TTC549 (cell line): ENCODE data around the gene EPHB2.
"Not testable (repeated sequence)": the region's sequence is repeated elsewhere in the genome, so short reads cannot be mapped to it uniquely, and the experiment has no call there.

Experiments
- FAIRE-seq: peaks from 2 replicates; lab custom pipeline; 2012; peaks lifted over from hg19 to GRCh38; lab: Jason Lieb, UNC

The EPHB2 gene

GRCh38 chr1:22691031-22691753 lies 19.4 kb upstream of the EPHB2 start:
- FAIRE-seq, result no peak

GRCh38 chr1:22694172-22694571 lies 16.5 kb upstream of the EPHB2 start:
- no peak for FAIRE-seq

GRCh38 chr1:22696610-22697009 lies 14.0 kb upstream of the EPHB2 start:
- FAIRE-seq, result no peak

- FAIRE-seq, result no peak
Measured at GRCh38 chr1:22697980-22698379, 12.7 kb upstream of the EPHB2 start.

GRCh38 chr1:22699681-22700520 lies 10.7 kb upstream of the EPHB2 start:
- FAIRE-seq, result no peak

GRCh38 chr1:22702296-22703085 lies 8.1 kb upstream of the EPHB2 start:
- FAIRE-seq, result no peak

- FAIRE-seq, result no peak
Measured at GRCh38 chr1:22704440-22705067, 6.1 kb upstream of the EPHB2 start.

GRCh38 chr1:22705586-22705985 lies 5.1 kb upstream of the EPHB2 start:
- FAIRE-seq, result no peak

GRCh38 chr1:22706100-22706499 lies 4.5 kb upstream of the EPHB2 start:
- not testable (repeated sequence) for FAIRE-seq

GRCh38 chr1:22708777-22709176 lies 1.9 kb upstream of the EPHB2 start:
- FAIRE-seq, result no peak

GRCh38 chr1:22709227-22709626 lies 1.4 kb upstream of the EPHB2 start:
- FAIRE-seq, result no peak

- no peak for FAIRE-seq
Measured at GRCh38 chr1:22709891-22710700, 543 bp upstream of the EPHB2 start.

GRCh38 chr1:22711071-22711470 lies 432 bp downstream of the EPHB2 start:
- FAIRE-seq, result no peak

- no peak for FAIRE-seq
Measured at GRCh38 chr1:22711591-22712501, 1.2 kb downstream of the EPHB2 start.

GRCh38 chr1:22712502-22713271 lies 2.0 kb downstream of the EPHB2 start:
- no peak for FAIRE-seq

GRCh38 chr1:22714455-22714854 lies 3.8 kb downstream of the EPHB2 start:
- FAIRE-seq, result no peak

GRCh38 chr1:22717037-22717760 lies 6.6 kb downstream of the EPHB2 start:
- FAIRE-seq, result no peak

GRCh38 chr1:22721122-22721873 lies 10.7 kb downstream of the EPHB2 start:
- FAIRE-seq, result no peak
